Activated gamma-delta T cell (primary cell): ENCODE results near the gene MEIS1.

ENCODE experiments used
- DNase-seq: peaks from one replicate; lab custom pipeline; 2025; lab: John Stamatoyannopoulos, UW

The MEIS1 gene

GRCh38 chr2:66566726-66567399, 131.9 kb downstream of the MEIS1 start:
- no peak for DNase-seq

GRCh38 chr2:66567729-66568128, 132.8 kb downstream of the MEIS1 start:
- no peak for DNase-seq

- DNase-seq = no peak
Measured at GRCh38 chr2:66568650-66569300, 133.8 kb downstream of the MEIS1 start.

- DNase-seq = no peak
Measured at GRCh38 chr2:66569321-66569851, 134.5 kb downstream of the MEIS1 start.

GRCh38 chr2:66569974-66570373, 135.0 kb downstream of the MEIS1 start:
- DNase-seq = no peak

- no peak for DNase-seq
Measured at GRCh38 chr2:66570471-66570870, 135.5 kb downstream of the MEIS1 start.

GRCh38 chr2:66571918-66572317, 137.0 kb downstream of the MEIS1 start:
- no peak for DNase-seq

- no peak for DNase-seq
Measured at GRCh38 chr2:66572391-66572790, 137.5 kb downstream of the MEIS1 start.

GRCh38 chr2:66573416-66573815, 138.5 kb downstream of the MEIS1 start:
- DNase-seq = no peak

- no peak for DNase-seq
Measured at GRCh38 chr2:66573821-66574233, 138.9 kb downstream of the MEIS1 start.

- DNase-seq = no peak
Measured at GRCh38 chr2:66574701-66575624, 140.0 kb downstream of the MEIS1 start.

GRCh38 chr2:66575625-66576310, 140.8 kb downstream of the MEIS1 start:
- DNase-seq = no peak

- no peak for DNase-seq
Measured at GRCh38 chr2:66576311-66576560, 141.3 kb downstream of the MEIS1 start.

GRCh38 chr2:66576561-66577320, 141.8 kb downstream of the MEIS1 start:
- no peak for DNase-seq

GRCh38 chr2:66577321-66578053, 142.6 kb downstream of the MEIS1 start:
- DNase-seq = no peak

GRCh38 chr2:66578054-66578686, 143.2 kb downstream of the MEIS1 start:
- DNase-seq = no peak

GRCh38 chr2:66578687-66579106, 143.8 kb downstream of the MEIS1 start:
- DNase-seq = no peak

- DNase-seq = no peak
Measured at GRCh38 chr2:66579186-66580126, 144.5 kb downstream of the MEIS1 start.
